IPS DF 19.7 (cell line): ENCODE data around the gene SELENOW.
"Not testable (repeated sequence)": the region's sequence is repeated elsewhere in the genome, so short reads cannot be mapped to it uniquely, and the experiment has no call there.

Experiments used
- DNase-seq: peaks from one replicate; pipeline ENCODE4 v3.0.0-alpha.2; 2013; ENCODE audit warnings: low read depth, low spot score

SELENOW gene

DNA sequence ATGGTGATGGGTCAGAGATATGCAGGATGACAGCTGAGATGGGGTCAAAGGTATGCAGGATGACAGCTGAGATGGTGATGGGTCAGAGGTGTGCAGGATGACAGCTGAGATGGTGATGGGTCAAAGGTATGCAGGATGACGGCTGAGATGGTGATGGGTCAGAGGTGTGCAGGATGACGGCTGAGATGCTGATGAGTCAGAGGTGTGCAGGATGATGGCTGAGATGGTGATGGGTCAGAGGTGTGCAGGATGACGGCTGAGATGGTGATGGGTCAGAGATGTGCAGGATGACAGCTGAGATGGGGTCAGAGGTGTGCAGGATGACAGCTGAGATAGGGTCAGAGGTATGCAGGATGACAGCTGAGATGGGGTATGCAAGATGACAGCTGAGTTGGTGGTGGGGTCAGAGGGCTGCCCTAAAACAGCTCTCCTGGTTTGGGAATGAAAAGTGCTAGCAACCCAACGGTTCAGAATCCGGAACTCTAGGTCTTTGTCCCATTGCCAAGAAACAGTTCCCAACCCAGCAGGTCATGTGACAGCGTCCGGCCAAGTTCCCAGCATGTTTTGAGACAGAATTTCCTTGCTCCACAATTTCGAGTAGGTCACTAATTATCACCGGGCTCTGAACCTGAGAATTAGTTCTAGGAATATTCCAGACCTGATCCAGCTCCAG lies 3.2 kb downstream of the SELENOW start:
- DNase-seq, result no peak

DNA sequence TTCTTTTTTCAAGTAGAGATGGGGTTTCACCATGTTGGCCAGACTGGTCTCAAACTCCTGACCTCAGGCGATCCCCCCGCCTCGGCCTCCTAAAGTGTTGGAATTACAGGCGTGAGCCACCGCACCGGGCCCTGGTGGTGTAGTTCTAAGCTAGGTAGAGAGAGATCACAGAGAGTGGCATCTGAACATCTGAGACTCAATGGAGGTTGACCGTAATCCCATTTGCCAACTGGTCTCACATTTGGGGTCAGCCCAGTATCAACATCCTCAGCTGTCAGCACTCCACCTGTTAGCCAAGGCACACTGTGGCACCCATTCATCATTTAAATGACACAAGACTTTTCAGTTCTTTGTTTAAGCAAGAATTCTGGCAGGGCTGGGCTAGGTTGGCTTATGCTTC lies 8.1 kb downstream of the SELENOW start:
- no peak for DNase-seq

DNA sequence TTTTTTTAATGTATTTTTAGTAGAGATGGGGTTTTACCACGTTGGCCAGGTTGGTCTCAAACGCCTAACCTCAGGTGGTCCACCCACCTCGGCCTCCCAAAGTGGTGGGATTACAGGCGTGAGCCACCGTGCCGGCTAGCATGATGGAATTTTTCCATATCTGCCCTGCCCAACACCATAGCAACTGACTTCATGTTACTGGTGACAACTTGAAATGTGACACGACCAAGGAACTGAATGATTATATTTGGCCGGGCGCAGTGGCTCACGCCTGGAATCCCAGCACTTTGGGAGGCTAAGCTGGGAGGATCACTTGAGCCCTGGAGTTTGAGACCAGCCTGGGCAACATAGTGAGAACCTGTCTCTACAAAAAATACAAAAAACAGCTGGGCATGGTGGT lies 8.8 kb downstream of the SELENOW start:
- not testable (repeated sequence) for DNase-seq

DNA sequence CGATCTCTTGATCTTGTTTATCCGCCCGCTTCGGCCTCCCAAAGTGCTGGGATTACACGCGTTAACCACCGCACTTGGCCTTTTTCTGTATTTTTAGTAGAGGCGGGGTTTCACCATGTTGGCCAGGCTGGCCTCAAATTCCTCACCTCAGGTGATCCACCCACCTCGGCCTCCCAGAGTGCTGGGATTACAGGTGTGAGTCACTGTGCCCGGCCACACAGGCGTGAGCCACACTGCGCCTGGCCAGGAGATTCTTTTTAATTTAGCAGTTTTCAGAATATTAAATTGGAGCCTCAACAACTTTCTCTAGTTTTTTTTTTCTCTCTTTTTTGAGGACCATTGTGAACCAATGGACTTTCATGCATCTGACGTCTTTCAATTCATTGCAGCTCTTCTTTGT lies 11.3 kb downstream of the SELENOW start:
- DNase-seq, result not testable (repeated sequence)

DNA sequence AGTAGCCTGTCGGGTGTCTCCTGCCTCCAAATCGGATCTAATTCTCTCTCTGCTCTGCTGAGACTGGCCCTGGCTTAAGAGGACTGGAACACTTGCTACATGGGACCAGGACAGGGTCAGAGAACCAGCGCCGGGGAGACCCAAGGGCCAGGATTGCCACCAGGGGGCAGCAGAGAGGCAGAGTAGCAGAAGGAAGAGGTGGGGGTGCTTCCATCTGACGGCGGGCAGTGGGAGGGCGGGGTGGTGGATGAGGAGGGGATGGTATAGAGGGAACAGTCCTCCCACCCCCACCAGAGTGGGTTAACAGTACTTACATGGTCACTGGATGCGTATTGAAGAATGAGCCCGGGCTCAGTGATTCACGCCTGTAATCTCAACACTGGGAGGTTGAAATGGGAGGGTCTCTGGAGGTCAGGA lies 11.9 kb downstream of the SELENOW start:
- DNase-seq, result peak; percentile 92

DNA sequence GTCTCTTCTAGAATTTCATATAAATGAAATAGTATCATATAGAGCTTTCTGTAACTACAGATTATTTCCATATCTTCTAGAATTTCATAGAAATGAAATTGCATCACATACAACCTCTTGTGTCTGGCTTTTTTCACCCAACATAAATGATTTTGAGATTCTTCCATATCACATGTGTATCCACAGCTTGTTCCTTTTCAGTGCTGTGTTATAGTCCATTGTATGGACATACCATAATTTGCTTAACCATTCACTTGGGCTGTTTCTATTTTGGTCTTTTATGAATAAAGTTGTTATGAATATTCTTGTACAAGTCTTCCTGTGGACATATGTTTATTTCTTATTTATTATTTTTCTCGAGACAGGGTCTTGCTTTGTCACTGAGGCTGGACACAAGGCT lies 14.1 kb downstream of the SELENOW start:
- no peak for DNase-seq

DNA sequence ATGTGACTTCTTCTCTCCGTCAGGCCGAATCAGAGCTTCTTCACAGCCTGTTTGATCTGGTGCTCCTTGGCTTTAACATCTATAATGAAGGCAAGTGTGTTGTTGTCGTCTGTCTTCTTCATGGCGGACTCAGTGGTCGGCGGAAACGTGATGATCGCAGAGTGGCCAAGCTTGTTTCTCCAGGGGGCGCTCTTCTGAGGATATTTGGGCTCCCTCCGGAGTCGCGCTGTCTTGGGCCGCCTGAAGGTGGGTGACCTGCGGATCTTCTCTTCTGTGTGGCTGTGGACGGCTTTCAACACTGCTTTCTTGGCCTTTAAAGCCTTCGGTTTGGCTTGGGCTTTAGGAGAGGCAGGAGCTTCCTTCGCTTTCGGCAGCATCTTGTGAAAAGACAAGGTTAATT lies 16.0 kb downstream of the SELENOW start:
- no peak for DNase-seq

DNA sequence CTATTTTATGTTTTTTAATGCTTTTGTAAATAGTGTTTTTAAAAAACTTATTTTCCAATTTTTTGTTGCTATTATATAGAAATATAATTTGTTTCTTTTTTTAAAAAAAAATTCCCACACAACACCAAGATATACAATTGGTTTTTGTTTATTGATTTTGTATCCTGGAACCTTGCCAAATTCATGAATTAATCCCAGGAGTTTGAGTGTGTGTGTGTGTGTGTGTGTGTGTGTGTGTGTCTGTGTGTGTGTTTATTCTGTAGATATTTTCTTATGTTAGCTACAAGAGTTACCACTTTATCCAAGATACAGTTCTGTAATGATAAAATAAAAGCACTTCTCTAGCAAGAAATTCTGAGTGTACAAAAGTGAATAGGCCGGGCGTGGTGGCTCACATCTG lies 18.3 kb downstream of the SELENOW start:
- DNase-seq, result no peak

DNA sequence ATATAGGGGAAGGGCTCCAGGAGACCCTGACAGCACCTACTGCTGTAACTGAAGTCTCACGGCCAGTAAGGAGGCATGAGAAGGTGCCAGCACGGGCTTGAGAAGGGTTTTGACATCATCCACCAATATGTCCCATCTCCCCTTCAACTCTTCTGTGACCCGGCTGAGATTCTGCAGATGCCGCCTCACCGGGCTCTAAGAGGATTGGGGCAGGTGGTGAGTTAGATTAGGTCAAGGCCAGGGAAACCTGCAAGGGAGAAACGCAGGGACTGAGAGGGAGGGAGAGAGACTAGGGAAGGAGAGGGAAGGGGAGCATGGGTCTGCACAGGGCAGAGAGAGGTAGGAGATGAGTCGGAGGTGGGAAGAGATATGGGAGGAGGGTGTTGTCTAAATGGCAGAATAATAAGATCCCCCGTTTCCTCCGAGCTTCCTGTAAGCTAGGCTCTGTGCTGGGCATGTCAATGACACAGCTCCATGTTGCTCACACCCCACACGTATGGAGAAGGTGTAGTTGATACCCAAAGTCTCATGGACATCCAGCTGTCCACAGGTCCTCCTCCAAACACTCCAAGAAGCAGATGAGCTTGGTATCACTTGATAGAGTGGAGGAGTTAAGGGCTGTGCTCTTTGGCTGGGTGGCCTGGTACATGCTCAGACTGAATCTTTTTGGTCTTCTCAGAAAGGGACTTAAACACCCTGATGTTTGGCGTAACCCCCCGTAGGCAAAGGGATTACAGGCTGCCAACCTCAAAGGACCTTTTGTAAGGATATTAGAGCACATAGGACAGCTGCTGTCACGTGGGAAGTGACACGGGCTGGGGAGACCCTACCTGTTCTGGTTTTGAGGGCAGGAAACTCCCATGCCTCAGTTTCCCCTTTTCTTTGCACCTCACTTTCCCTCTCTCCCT lies 19.7 kb downstream of the SELENOW start:
- DNase-seq, result no peak

DNA sequence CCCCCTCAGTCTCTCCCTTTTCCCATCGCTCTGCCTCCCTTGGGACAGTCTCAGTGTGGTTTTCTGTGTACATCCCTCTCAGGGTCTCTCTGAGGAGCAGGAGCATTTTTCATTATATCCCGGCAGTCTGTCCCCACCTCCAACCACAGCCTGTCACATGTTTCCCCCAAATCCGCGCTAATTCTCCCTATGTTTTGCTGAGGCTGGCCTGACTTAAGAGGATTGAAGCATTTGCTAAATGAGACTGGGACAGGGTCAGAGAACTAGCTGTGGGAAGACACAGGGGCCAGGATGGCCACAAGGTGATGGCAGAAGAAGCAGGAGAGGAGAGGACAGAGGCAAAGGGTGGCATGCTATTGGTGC lies 20.4 kb downstream of the SELENOW start:
- DNase-seq, result no peak

DNA sequence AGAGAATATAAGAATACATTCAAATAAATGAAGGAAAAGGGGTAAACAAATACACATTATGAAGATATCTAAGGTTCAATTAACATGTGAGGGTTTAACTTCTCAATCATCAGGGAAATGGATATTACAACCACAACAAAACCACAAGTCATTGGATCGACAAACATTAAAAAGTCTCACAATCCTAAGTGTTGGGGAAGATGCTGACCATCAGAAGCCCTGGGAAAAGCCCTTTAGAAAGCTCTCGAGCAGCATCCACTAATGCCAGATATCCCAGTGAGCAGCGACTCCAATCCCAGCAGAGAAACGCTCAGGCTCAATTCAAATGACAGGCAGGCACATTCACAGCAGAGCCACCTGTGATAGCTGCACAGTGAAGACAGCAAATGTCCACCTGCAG lies 22.8 kb downstream of the SELENOW start:
- DNase-seq, result no peak

DNA sequence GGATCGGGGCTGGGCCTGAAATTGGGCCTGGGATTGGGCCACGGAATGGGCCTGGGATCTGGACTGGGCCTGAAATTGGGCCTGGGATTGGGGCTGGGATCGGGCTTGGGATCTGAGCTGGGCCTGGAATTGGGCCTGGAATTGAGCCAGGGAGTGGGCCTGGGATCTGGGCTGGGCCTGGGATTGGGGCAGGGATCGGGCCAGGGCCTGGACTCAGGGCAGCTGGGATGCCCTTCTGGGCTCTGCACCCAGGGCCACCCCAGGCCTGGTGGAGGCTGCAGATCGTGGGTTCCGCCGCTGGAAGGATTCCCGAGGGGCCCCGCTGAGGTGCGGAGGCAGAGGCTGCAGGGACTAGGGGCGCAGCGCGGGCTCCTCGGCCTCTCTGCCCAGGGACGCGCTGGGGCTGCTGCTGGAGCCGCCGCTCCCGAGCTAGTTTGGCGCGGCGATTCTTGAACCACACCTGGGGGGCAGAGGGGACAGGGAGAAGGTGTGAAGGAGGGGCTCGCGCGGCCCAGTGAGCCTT lies 24.1 kb downstream of the SELENOW start:
- DNase-seq, result no peak

DNA sequence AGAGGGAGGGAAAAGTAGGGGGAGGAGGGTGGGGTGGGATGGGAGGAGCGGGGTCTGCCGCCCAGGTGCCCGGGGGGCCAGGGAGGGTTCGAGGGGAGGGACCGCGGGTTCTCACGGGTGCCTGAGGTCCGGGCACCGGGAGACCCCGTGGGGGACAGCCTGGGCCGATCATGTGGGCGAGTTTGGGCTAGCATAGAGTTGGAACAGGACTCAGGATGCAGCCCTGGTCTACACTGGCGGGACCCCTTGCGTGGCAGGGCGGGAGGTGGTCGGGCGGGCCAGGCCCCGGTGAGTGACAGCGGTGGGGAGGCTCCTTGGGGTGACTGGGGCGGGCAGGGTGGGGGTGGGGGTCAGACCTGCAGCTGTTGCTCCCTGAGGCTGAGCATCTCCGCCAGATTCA lies 24.6 kb downstream of the SELENOW start:
- not testable (repeated sequence) for DNase-seq

DNA sequence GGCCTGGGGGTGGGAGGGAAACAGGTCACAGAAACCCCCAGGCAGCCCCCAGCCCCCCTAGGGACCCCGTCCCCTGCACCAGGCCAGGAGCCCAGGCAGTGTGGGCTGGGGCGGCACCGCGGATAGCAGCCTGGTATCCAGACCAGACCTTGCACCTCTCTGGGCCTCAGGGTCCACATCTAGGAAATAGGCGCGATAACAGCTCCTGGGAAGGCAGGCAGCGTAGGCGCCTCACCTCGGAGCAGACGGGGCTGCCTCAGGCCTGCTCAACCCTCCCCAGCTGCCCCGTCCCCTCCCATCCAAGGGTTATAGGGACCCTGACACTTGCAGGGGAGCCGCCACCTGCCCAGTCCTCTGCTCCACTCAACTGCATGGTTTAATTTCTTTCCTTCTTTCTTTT lies 25.2 kb downstream of the SELENOW start:
- DNase-seq, result not testable (repeated sequence)

DNA sequence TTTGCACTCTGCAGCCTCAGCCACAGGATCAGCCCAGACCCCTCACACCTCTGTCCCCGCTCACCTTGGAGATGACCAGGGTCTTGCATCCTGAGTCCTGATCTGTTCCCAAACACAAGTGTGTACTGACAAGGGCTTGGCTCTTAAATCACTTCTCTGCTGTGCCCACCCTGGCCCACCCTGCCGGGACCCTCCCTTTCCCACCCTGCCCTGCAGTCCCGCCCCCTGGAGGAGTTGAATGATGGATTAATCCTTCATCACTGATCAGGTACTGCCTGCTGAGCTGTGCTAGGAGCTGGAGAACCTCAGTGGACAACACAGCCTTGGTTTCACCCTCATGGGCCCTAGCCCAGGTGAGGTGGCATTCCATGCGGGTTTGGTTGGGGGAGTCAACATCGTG lies 25.9 kb downstream of the SELENOW start, which contains the start of gene TPRX1:
TPRX1 (minus strand) TSS at position 101 of the 400 bp plus-strand sequence; CDS start at position 89, 12 bp downstream.
- DNase-seq, result not testable (repeated sequence)

DNA sequence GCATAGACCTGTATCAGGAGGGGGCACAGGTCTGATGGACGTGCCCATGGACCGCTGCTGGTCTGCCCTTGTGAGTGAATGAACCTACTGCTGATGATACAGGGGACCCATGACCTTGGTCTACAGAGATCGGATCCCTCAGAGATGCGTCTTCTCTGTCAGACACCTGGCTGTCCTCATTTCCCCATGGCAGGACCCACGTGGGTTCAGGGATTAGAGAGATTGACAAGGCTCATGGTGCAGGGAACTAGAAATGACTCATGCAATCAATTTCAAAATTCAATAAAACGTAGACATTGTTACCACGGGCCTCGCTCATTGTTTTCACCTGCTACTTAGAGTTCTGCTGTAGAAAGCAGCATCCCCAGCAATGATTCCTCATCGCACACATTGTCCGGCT lies 26.8 kb downstream of the SELENOW start:
- DNase-seq, result no peak

DNA sequence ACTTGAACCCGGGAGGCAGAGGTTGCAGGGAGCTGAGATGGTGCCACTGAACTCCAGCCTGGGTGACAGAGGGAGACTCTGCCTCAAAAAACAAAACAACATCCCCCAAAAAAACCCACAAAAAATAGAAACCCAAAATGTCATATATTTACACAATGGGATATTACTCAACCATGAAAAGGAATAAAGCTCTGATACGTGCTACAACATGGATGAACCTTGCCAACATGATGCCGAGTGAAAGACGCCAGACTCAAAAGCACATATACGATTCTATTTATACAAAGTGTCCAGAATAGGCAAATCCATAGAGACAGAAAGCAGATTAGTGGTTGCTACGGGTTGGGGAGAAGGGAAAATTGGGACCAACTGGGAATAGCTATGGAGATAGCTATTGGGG lies 27.9 kb downstream of the SELENOW start:
- no peak for DNase-seq

DNA sequence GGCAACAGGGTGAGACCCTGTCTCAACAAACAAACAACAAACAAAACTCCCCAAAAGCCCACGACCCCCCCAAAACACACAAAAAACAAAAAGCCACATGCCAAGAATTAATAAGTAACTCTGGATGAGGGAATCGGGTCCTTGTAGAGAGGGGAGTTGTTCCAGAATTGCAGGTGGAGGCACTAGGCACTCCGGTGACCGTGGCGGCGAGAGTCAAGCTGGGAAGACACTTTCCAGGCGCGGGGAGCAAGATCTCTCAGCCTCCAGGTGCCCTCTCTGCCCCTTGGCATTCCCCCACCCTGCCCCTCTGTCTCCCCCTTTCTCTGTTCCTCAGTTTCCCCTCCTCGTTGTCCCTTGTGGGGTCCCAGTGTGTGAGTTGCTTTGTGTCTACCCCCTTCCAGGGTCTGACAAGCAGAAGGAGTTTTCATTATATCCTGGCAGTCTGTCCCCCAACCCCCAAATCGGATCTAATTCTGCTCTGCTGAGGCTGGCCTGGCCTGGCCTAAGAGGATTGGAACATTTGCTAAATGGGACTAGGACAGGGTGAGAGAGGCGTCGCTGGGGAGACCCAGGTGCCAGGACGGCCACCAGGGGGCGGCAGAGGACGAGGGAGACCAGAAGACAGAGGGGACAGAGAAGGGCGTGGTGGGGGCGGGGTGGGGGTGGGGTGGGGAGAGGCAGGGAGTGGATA lies 34.9 kb downstream of the SELENOW start:
- DNase-seq, result no peak

DNA sequence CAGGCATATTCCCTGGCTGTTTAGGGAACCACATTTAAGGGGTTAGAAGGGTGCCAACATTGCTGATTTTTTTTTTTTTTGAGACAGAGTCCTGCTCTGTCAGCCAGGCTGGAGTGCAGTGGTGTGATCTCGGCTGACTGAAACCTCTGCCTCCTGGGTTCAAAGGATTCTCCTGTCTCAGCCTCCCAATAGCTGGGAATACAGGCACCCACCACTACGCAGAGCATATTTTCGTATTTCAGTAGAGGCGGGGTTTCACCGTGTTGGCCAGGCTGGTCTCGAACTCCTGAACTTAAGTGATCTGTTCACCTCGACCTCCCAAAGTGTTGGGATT lies 35.5 kb downstream of the SELENOW start:
- no peak for DNase-seq

DNA sequence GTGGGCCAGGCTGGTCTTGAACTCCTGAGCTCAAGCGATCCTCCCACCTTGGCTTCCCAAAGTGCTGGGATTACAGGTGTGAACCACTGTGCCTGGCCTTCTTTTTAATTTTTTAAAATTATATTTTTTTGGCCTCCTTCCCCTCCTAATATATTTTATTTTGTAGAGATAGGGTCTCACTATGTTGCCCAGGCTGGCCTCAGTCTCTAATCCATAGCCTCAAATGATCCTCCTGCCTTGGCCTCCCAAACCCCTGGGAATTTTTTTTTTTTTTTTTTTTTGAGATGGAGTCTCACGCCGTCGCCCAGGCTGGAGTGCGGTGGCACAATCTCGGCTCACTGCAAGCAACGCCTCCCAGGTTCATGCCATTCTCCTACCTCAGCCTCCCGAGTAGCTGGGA lies 37.8 kb downstream of the SELENOW start:
- DNase-seq, result not testable (repeated sequence)

DNA sequence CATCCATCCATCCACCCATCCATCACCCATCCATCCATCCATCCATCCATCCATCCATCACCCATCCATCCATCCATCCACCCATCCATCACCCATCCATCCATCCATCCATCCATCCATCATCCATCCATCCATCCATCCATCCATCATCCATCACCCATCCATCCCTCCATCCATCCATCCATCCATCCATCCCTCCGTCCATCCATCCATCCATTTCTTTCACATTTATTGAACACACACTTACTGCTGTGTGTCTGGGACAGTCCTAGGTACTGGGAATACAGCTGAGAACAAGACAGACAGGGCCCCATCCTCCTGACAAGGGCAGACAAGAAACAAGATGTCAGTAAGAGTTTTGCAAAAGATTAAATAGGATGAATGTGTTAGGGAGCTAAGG lies 39.7 kb downstream of the SELENOW start:
- not testable (repeated sequence) for DNase-seq

DNA sequence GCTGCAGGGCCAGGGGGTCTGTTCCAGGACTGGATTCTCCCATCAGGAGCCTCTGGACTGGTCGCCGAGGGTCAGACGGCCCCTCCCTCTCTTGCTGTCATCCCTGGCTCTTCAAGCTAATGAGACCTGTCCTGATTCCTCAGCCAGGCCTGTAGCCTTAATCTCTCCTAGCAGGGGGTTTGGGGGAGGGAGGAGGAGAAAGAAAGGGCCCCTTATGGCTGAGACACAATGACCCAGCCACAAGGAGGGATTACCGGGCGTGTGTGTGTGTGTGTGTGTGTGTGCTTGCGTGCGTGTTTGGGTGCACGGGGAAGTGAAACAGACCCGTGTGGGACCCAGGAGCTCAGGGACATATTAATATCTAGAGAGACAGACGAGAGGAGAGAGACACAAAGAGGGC lies 41.4 kb downstream of the SELENOW start:
- DNase-seq, result no peak
